HG02642 (cell line): ENCODE data around the gene ADGRG1.

Experiments used
- ATAC-seq: cut with Tn5 transposase; IDR thresholded peaks from one replicate; pipeline ENCODE4 v1.9.1; 2021; ENCODE audit warnings: mild to moderate bottlenecking; ENCODE audit not compliant: unreplicated experiment, poor library complexity

Gene ADGRG1

GRCh38 chr16:57647136-57647875, 18.9 kb downstream of the ADGRG1 start:
- ATAC-seq = no peak

GRCh38 chr16:57648125-57648524, 19.7 kb downstream of the ADGRG1 start:
- ATAC-seq = no peak

GRCh38 chr16:57648581-57649442, 20.4 kb downstream of the ADGRG1 start:
- ATAC-seq = peak; percentile 65

- no peak for ATAC-seq
Measured at GRCh38 chr16:57649443-57649751, 21.0 kb downstream of the ADGRG1 start.

GRCh38 chr16:57649846-57650245, 21.4 kb downstream of the ADGRG1 start:
- no peak for ATAC-seq

GRCh38 chr16:57651344-57652333, 23.2 kb downstream of the ADGRG1 start:
- ATAC-seq = no peak

- no peak for ATAC-seq
Measured at GRCh38 chr16:57652695-57653471, 24.5 kb downstream of the ADGRG1 start.

- ATAC-seq = no peak
Measured at GRCh38 chr16:57653936-57654335, 25.5 kb downstream of the ADGRG1 start.

GRCh38 chr16:57656342-57656955, 28.0 kb downstream of the ADGRG1 start:
- ATAC-seq = no peak

- ATAC-seq = no peak
Measured at GRCh38 chr16:57657228-57657627, 28.8 kb downstream of the ADGRG1 start.

- no peak for ATAC-seq
Measured at GRCh38 chr16:57658130-57658877, 29.9 kb downstream of the ADGRG1 start.

- no peak for ATAC-seq
Measured at GRCh38 chr16:57658878-57659674, 30.6 kb downstream of the ADGRG1 start.

GRCh38 chr16:57660715-57661463, 32.5 kb downstream of the ADGRG1 start:
- no peak for ATAC-seq

- ATAC-seq = no peak
Measured at GRCh38 chr16:57661510-57661909, 33.1 kb downstream of the ADGRG1 start.

GRCh38 chr16:57661936-57662906, 33.8 kb downstream of the ADGRG1 start:
- no peak for ATAC-seq

GRCh38 chr16:57663436-57663835, 35.0 kb downstream of the ADGRG1 start:
- no peak for ATAC-seq
